AG10803 (cell line): ENCODE results near the gene HUS1.
"Not testable (repeated sequence)": the region's sequence is repeated elsewhere in the genome, so short reads cannot be mapped to it uniquely, and the experiment has no call there.

Source experiments
- DNase-seq: peaks from one replicate; pipeline ENCODE4 v3.0.0; 2010; ENCODE audit warnings: low read depth
- H3K4me3 ChIP-seq: 2 replicates; pipeline ENCODE4 v1.5.1; 2011; ENCODE audit warnings: mild to moderate bottlenecking, low read length, control low read depth
- TF ChIP-seq, protein P1 (sequence below): conservative IDR thresholded peaks from 2 replicates; pipeline ENCODE4 v1.5.1; 2011; ENCODE audit warnings: mild to moderate bottlenecking, low read length, control low read depth, inconsistent platforms

The HUS1 gene

GRCh38 chr7:47935336-47935735, 44.1 kb downstream of the HUS1 start:
- DNase-seq, result no peak
- TF ChIP-seq, protein P1, sequence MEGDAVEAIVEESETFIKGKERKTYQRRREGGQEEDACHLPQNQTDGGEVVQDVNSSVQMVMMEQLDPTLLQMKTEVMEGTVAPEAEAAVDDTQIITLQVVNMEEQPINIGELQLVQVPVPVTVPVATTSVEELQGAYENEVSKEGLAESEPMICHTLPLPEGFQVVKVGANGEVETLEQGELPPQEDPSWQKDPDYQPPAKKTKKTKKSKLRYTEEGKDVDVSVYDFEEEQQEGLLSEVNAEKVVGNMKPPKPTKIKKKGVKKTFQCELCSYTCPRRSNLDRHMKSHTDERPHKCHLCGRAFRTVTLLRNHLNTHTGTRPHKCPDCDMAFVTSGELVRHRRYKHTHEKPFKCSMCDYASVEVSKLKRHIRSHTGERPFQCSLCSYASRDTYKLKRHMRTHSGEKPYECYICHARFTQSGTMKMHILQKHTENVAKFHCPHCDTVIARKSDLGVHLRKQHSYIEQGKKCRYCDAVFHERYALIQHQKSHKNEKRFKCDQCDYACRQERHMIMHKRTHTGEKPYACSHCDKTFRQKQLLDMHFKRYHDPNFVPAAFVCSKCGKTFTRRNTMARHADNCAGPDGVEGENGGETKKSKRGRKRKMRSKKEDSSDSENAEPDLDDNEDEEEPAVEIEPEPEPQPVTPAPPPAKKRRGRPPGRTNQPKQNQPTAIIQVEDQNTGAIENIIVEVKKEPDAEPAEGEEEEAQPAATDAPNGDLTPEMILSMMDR, result no peak
- H3K4me3 ChIP-seq, result no peak overlapping the region

DNA sequence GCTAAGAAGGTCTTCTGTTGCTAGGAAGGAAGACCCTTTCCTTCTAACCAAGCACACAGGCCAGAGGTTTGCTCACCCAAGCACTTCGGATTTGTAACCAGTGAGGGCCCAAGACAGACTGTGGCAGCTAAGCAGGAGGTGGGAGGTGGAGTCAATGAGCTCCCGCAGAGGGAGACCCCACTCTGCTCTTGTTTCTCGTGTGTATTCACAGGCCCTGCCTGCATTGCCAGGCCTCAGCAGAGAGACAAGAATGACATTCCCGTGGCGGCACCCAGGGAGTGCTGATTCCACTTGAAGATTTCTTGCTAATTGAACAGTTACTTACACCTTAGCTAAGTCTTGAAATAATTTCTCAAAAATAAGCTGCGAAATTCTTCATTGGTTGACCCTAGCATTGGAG, 44.6 kb downstream of the HUS1 start:
- TF ChIP-seq, protein P1, result no peak
- H3K4me3 ChIP-seq, result no peak overlapping the region
- no peak for DNase-seq

- TF ChIP-seq, protein P1, result no peak
- DNase-seq, result no peak
- no peak overlapping the region for H3K4me3 ChIP-seq
These were observed 46.2 kb downstream of the HUS1 start for GRCh38 chr7:47933215-47933614.

GRCh38 chr7:47932466-47933037, 46.9 kb downstream of the HUS1 start:
- no peak for DNase-seq
- H3K4me3 ChIP-seq, result no peak overlapping the region
- TF ChIP-seq, protein P1, result no peak

- TF ChIP-seq, protein P1, result no peak
- peak; percentile 74 for DNase-seq
- no peak overlapping the region for H3K4me3 ChIP-seq
These were observed 47.4 kb downstream of the HUS1 start for GRCh38 chr7:47932016-47932415.

- TF ChIP-seq, protein P1, result no peak
- peak; percentile 55 for DNase-seq
- no peak overlapping the region for H3K4me3 ChIP-seq
These were observed 48.1 kb downstream of the HUS1 start for GRCh38 chr7:47931005-47932004.

DNA sequence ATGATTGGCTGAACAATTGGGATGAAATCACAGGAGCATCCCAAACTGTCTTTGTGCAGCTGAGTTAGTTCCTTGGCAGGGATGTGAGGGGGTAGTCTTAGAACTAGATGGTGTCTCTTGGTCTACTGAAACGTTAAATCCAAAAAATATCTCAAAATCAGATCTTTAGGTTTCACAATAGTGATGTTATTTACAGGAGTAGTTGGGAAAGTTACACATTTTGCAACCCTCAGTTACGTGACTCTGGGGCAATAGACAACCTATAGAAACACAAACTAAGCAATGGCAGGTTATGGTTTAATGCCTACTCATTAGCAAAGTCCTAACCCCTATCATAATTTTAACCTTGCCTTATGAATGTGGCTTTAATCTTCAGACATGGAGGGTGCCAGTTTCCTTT, 55.1 kb downstream of the HUS1 start:
- TF ChIP-seq, protein P1, result no peak
- no peak overlapping the region for H3K4me3 ChIP-seq
- DNase-seq, result no peak

DNA sequence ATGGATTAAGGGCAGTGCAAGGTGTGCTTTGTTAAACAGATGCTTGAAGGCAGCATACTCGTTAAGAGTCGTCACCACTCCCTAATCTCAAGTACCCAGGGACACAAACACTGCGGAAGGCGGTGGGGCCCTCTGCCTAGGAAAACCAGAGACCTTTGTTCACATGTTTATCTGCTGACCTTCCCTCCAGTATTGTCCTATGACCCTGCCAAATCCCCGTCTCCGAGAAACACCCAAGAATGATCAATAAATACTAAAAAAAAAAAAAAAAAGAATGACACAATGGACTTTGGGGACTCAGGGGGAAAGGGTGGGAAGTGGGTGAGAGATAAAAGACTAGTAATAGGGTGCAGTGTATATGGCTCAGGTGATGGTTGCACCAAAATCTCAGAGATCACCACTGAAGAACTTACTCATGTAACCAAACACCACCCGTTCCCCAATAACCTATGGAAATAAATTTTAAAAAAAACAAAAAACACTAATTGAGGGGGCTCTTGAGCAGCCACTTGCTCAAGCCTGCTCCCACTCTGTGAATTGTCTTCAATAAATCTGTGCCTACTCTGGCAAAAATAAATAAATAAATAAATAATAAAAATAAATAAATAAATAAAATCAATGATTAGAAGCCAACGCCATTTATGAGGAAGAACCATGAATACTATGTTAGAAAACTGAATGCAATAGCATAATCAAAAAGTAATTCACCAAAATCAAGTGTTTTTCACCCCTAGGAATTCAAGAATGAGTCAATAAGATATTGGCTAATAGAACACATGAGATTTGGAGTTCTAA, 56.1 kb downstream of the HUS1 start:
- DNase-seq, H3K4me3 ChIP-seq: not testable (repeated sequence)

GRCh38 chr7:47916514-47916913, 62.9 kb downstream of the HUS1 start:
- H3K4me3 ChIP-seq, result not testable (repeated sequence)
- peak; percentile 21 for DNase-seq
